Stimulated activated CD8-positive, alpha-beta memory T cell treated with anti-CD3 and anti-CD28 coated beads, Interleukin-12 subunit alpha, Interleukin-12 subunit beta, amount 100 ng/mL, for 1 hour (primary cell): Measurements from ENCODE around the gene OTUD3.
"Not testable (repeated sequence)": the region's sequence is repeated elsewhere in the genome, so short reads cannot be mapped to it uniquely, and the experiment has no call there.

Experiments used
- DNase-seq: peaks from one replicate; pipeline ENCODE4 v3.0.0-alpha.2; 2020; ENCODE audit warnings: low read depth

OTUD3 gene

DNA sequence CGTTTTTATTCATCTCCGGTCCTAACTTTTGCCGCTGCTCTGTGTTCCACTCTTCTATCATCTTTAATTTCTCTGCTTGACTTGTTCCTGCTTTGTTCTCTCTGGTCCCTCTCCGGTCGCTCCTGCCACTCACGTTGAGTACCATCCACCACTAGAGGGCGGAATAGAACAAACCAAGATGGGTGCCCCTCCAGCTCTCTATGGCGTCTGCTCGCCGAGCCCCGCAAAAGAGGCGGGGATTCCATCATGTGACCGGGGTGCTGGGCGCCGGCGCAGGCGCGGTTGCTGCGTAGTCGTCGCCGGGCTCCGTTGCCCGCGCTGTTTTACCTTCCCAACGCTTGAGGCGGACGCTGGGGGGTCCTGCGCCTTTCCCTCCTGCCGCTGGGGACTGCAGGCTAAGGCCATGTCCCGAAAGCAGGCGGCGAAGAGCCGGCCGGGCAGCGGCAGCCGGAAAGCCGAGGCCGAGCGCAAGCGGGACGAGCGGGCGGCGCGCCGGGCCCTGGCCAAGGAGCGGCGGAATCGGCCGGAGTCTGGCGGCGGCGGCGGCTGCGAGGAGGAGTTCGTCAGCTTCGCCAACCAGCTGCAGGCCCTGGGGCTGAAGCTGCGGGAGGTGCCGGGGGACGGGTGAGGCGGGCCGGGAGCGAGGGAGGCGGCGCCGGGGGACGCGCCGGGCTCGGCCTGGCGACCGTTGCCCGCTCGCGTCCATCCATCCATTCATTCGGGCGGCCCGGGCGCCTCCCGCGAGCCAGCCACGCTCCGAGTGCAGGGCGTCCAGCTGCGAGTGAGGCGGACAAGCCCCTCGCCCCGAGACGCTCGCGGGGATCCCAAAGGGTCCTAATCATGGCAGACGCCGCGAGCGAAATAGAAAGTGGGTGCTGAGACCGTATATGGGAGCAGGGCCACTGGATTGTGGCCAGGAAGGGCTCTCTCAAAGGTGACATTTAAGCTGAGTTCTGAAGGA lies at the start of gene OTUD3:
Gene OTUD3, plus strand, starts transcription at position 285 of the 961 bp plus-strand sequence. Its CDS starts 119 bp downstream, at position 404.
- DNase-seq: peak; percentile 91

DNA sequence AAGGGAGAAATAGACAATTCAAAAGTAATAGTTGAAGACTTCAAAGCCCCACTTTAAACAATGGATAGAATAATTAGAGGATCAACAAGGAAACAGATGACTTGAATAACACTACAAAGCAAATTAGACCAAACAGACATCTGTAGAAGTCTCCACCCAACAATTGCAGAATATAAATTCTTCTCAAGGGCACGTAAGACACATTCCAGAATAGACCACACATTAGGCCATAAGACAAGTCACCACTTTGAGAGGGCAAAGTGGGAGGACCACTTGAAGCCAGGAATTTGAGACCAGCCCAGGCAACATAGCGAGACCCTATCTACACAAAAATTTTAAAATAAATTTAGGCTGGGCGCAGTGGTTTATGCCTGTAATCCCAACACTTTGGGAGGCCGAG lies 46.6 kb upstream of the OTUD3 start:
- DNase-seq: no peak

DNA sequence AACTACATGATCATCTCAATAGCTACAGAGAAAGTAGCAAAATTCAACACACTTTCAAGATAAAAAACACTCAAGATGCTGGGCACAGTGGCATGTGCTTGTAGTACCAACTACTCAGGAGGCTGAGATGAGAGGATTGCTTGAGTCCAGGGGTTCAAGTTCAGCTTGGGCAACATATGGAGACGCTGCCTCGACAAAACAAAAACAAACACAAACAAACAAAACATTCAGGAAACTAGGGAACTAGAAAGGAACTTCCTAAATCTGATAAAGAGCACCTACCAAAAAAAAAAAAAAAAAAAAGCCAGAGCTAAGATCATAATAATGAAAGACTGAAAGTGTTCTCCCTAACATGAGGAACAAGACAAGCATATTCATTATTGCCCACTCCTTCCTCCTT lies 44.3 kb upstream of the OTUD3 start:
- DNase-seq: no peak

DNA sequence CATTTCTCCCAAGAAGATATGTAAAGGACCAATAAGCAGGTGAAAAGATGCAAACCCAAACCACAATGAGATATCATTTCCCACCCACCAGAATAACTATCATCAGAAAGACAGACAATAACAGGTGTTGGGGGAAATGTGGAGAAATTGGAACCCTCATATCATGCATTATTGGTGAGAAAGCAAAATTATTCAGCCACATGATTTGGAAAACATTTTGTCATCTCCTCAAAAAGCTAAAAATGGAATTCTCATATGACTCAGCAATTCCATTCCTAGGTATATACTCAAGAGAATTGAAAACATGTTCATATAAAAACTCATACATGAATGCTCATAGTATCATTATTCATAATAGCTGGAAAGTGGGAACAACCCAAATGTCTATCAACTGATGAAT lies 42.0 kb upstream of the OTUD3 start:
- DNase-seq: no peak

- DNase-seq: no peak
Measured at GRCh38 chr1:19844731-19845495, 37.3 kb upstream of the OTUD3 start.

GRCh38 chr1:19845555-19845954 lies 36.6 kb upstream of the OTUD3 start:
- DNase-seq: no peak

- no peak for DNase-seq
Measured at GRCh38 chr1:19846338-19846737, 35.9 kb upstream of the OTUD3 start.

GRCh38 chr1:19847334-19847733 lies 34.9 kb upstream of the OTUD3 start:
- DNase-seq: not testable (repeated sequence)

DNA sequence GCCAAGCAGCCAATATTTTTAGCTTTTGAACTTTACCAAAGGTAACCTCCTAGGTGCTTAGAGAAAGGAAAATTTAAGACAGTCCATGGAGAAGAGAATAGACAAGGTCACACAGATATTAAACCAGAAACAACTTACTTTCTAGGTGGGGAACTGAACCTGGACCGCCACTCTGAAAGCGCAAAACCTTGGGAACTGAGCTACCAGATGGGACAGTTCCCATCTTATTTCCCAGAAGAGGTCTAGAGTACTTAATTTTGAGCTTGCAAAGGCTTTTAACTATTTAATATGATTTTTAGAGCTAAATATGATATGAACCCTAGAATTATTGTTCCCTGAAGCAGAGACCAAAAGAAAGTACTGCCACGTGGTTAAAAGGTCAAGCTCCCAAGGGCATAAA lies 32.9 kb upstream of the OTUD3 start:
- not testable (repeated sequence) for DNase-seq

- DNase-seq: no peak
Measured at GRCh38 chr1:19850214-19850613, 32.0 kb upstream of the OTUD3 start.

GRCh38 chr1:19852036-19852435 lies 30.2 kb upstream of the OTUD3 start:
- no peak for DNase-seq

- DNase-seq: no peak
Measured at GRCh38 chr1:19854866-19855265, 27.3 kb upstream of the OTUD3 start.

GRCh38 chr1:19858893-19859292 lies 23.3 kb upstream of the OTUD3 start:
- no peak for DNase-seq

GRCh38 chr1:19859876-19860275 lies 22.3 kb upstream of the OTUD3 start:
- DNase-seq: no peak

- no peak for DNase-seq
Measured at GRCh38 chr1:19860418-19860817, 21.8 kb upstream of the OTUD3 start.

GRCh38 chr1:19861034-19861433 lies 21.2 kb upstream of the OTUD3 start:
- DNase-seq: no peak

DNA sequence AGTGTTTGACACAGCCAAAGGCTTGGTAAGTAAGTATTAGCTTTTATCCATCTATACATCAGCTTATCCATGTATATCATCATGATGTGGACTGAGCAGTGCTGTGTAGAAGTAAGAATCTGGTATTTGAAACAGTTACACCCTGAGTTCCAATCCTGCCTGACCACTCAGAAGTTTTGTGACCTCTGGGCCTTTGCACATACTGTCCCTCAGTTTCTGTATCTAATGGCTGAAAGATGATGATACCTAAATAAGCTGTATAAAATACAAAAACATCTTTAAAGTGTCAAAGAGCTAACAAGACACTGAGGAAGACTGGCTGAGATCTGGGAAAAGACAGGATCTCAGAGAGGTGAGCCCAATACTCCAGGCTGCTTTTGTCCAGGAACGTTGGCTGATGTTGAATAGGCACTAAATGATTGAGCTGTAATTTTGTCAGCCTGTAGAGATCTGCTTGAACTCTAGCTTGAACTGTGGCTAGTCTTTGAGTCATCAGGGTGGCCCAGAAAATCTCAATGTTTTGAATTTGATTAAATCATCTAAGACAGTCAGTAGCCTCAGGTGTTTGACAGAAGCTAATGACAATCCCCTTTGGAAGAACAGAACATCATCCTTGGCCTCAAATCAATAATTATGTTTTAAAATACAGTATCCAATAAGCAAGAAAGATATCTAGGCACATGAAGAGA lies 20.2 kb upstream of the OTUD3 start:
- DNase-seq: no peak

DNA sequence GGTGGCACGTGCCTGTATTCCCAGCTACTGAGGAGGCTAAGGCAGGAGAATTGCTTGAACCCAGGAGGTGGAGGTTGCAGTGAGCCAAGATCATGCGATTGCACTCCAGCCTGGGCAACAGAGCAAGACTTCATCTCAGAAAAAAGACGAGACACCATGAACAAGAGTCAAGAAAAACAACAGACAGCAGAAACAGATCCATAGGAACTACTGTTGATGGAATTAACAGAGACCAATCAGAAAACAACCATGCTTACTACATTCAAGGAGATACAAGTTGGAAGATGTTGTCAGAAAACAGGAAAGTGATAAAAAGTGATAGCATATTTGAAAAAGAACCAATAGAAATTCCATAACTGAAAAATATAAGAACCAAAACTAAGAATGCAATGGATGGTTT lies 19.3 kb upstream of the OTUD3 start:
- DNase-seq: no peak

DNA sequence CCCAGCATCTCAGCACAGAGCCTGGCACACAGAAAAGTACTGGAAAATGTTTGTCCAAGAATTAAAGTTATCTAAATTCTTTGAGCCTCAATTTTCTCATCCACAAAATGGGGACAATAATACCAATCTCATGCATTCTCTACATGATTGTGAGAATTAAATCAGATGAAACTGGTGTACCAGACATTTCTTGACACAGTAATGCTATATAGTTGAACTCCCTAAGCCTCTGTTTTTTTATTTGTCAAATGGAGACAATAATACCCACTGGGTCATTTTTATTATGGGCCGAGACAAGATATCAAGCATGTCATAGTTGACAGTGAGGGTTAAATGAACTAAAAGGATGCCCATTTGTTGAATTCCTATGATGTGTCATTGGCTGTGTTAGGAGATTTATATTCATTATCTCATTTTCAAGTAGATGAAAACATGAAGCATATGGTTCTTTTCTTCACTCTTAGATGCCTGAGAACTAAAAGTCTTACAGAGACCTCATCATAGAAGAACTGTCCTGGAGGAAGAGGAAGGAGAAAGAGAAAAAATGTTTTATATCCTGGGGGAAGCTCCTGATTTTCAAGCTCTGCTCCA lies 17.5 kb upstream of the OTUD3 start:
- DNase-seq: no peak

GRCh38 chr1:19866029-19866428 lies 16.2 kb upstream of the OTUD3 start:
- DNase-seq: no peak

DNA sequence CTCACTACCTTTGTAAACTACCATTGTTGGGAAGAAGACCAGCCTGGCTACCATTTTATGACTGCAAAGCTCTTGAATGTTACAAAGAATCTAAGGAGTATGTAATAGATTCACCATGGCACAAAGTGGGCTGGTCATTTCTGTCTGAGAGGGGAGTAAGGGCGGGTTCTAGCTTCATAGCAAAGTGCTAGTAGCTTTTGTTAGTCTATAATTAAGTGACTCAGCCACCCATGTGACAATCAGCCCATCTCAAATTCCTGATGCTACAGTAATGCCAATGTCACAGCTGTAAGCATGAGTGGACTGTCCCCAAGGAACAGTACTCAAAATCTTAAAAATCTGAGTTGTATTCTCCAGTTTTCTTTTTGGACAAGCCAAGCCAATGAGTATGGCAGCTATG lies 15.4 kb upstream of the OTUD3 start:
- DNase-seq: no peak

DNA sequence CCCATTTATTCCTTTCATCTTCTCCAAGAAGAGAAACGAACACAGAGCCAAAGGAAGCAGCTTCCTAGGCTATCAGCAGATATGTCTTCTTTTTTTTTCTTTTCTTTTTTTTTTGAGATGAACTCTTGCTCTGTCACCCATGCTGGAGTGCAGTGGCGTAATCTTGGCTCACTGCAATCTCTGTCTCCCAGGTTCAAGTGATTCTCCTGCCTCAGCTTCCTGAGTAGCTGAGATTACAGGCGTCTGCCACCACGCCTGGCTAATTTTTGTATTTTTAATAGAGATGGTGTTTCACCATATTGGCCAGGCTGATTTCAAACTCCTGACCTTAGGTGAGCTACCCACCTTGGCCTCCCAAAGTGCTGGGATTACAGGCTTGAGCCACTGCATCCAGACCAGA lies 13.6 kb upstream of the OTUD3 start:
- DNase-seq: not testable (repeated sequence)
